ENCODE measurements around the gene ZSCAN31. TPM values are rescaled to one million over a fixed set of nuclear protein-coding genes. Genes with fewer than 3 reads are reported as not detected.

Gene ZSCAN31
- total RNA-seq, 3 donors from 2014 or later (not counting 1 experiment from before 2014, with no cell fraction given): 0.65 to 2.2 (median 0.72) TPM

- Mint-ChIP-seq H3K27ac (peak overlapping the region; percentile 81 to 93), H3K36me3 (no peaks in the 10 kb centered on the region), H3K9me3 (no peaks in the 10 kb centered on the region), H3K4me1 (peaks cover 31 to 34% of the 10 kb centered on the region in 2 donors), H3K4me3 (peak overlapping the region; percentile 96), H3K27me3 (ENCODE audit: low read depth in 2 of 2) (no peaks in the 10 kb centered on the region)
- Histone ChIP-seq H3K4me3 (ENCODE audit: low read length) (no peak overlapping the region), H3K27me3 (ENCODE audit: control insufficient read depth, insufficient read depth, low read length) (no peaks in the 10 kb centered on the region), H3K9me3 (ENCODE audit: control insufficient read depth, insufficient read depth, low read length) (no peaks in the 10 kb centered on the region), H3K36me3 (ENCODE audit: control insufficient read depth, insufficient read depth, low read length) (no peaks in the 10 kb centered on the region), H3K4me1 (ENCODE audit: control insufficient read depth, insufficient read depth, low read length) (peaks cover 27% of the 10 kb centered on the region), H3K27ac (ENCODE audit: low read length) (no peak overlapping the region)
- ATAC-seq: no peak
- 95% methylated on average over 10 of the region's 10 CpGs for WGBS (ENCODE audit: insufficient coverage)
- DNase-seq: no peak
- TF ChIP-seq CTCF (IDR thresholded peaks at IDR 0.05): no peak
- intact Hi-C loops (cut with micrococcal nuclease): loop anchor here (5.0 to 10.0 kb wide), 2 partner anchors 273 to 460 kb away; partner anchors contain the start of gene ZNF165
These were observed 19.0 kb upstream of the ZSCAN31 start for GRCh38 chr6:28354688-28355554.

GRCh38 chr6:28353981-28354676, 18.2 kb upstream of the ZSCAN31 start:
- intact Hi-C loops (cut with micrococcal nuclease): loop anchor here (10.0 kb wide), 1 partner anchor 459 kb away; a partner anchor contains a TSS
- Mint-ChIP-seq H3K4me3 (no peak overlapping the region), H3K36me3 (no peaks in the 10 kb centered on the region), H3K9me3 (no peaks in the 10 kb centered on the region), H3K27ac (no peak overlapping the region), H3K4me1 (peaks cover 39 to 40% of the 10 kb centered on the region in 2 donors), H3K27me3 (ENCODE audit: low read depth in 2 of 2) (no peaks in the 10 kb centered on the region)
- no peak for DNase-seq
- Histone ChIP-seq H3K4me3 (ENCODE audit: low read length) (no peak overlapping the region), H3K4me1 (ENCODE audit: control insufficient read depth, insufficient read depth, low read length) (peaks cover 27% of the 10 kb centered on the region), H3K27me3 (ENCODE audit: control insufficient read depth, insufficient read depth, low read length) (no peaks in the 10 kb centered on the region), H3K36me3 (ENCODE audit: control insufficient read depth, insufficient read depth, low read length) (no peaks in the 10 kb centered on the region), H3K9me3 (ENCODE audit: control insufficient read depth, insufficient read depth, low read length) (no peaks in the 10 kb centered on the region), H3K27ac (ENCODE audit: low read length) (no peak overlapping the region)
- no peak for ATAC-seq
- 91% methylated on average over 11 of the region's 11 CpGs for WGBS (ENCODE audit: insufficient coverage)
- no peak for TF ChIP-seq CTCF (IDR thresholded peaks at IDR 0.05)

GRCh38 chr6:28353356-28353755, 17.4 kb upstream of the ZSCAN31 start:
- no peaks in the 10 kb centered on the region for H3K9me3 ChIP-seq (ENCODE audit: control insufficient read depth, insufficient read depth, low read length)
- no peak overlapping the region for H3K27ac ChIP-seq (ENCODE audit: low read length)
- H3K4me3 ChIP-seq (ENCODE audit: low read length): no peak overlapping the region
- H3K27me3 ChIP-seq (ENCODE audit: control insufficient read depth, insufficient read depth, low read length): no peaks in the 10 kb centered on the region
- H3K36me3 Mint-ChIP-seq: no peaks in the 10 kb centered on the region
- H3K27me3 Mint-ChIP-seq (ENCODE audit: low read depth in 2 of 2): no peaks in the 10 kb centered on the region
- DNase-seq (no peak), ATAC-seq (no peak)
- H3K4me1 Mint-ChIP-seq: peaks cover 39 to 40% of the 10 kb centered on the region in 2 donors
- no peak overlapping the region for H3K4me3 Mint-ChIP-seq
- intact Hi-C loops (cut with micrococcal nuclease): loop anchor here (10.0 kb wide), 1 partner anchor 459 kb away; a partner anchor contains a TSS
- 91% methylated on average over 3 of the region's 3 CpGs for WGBS (ENCODE audit: insufficient coverage)
- no peak for TF ChIP-seq CTCF (IDR thresholded peaks at IDR 0.05)
- no peaks in the 10 kb centered on the region for H3K9me3 Mint-ChIP-seq
- no peaks in the 10 kb centered on the region for H3K36me3 ChIP-seq (ENCODE audit: control insufficient read depth, insufficient read depth, low read length)
- H3K27ac Mint-ChIP-seq: no peak overlapping the region
- peaks cover 27% of the 10 kb centered on the region for H3K4me1 ChIP-seq (ENCODE audit: control insufficient read depth, insufficient read depth, low read length)
